ENCODE data around the gene ANKRD28. TPM values are rescaled to one million over a fixed set of nuclear protein-coding genes. Genes with fewer than 3 reads are reported as not detected.

ANKRD28 gene
- total RNA-seq, 1 experiment from 2014 or later: 53.0 TPM

DNA sequence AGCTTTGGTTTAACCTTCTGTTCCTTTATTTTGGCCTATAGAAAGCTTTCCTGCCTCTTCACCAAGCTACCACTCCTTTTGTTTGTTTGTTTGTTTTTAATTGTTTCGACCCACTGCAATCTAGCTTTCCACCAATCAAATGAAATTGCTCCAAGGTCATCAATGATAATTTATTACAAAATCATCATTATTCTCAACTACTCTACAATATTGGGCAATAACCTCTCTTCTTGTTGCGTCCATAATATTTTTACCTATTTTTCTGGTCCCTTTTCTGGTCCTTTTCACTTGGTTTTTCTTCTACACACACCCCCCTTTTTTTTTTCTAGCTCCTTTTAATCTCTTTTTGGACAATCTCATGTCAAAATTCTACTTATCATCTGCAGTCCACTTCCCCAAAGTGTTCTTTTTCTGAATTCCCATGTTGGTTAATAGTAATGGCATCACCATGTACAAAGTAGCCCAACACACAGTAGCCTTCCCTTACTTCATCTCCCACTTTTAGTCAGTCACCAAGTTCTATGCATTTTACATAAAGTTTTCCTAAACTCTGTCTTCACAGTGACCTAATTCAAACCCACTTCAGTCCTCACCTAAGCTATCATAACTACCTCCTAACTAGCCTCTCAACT lies 11.0 kb upstream of the ANKRD28 start:
- H3K9me3 ChIP-seq (ENCODE audit: low read length): no peaks in the 10 kb centered on the region
- CTCF ChIA-PET: no interaction called here
- H3K27me3 ChIP-seq (ENCODE audit: low read length): no peaks in the 10 kb centered on the region
- TF ChIP-seq EZH2 (IDR thresholded peaks at IDR 0.05; ENCODE audit: low read length, unreplicated experiment) (no peak), EZH2phosphoT487 (IDR thresholded peaks at IDR 0.05; ENCODE audit: borderline replicate concordance, low read length) (no peak)
- TF ChIP-seq, protein P1, sequence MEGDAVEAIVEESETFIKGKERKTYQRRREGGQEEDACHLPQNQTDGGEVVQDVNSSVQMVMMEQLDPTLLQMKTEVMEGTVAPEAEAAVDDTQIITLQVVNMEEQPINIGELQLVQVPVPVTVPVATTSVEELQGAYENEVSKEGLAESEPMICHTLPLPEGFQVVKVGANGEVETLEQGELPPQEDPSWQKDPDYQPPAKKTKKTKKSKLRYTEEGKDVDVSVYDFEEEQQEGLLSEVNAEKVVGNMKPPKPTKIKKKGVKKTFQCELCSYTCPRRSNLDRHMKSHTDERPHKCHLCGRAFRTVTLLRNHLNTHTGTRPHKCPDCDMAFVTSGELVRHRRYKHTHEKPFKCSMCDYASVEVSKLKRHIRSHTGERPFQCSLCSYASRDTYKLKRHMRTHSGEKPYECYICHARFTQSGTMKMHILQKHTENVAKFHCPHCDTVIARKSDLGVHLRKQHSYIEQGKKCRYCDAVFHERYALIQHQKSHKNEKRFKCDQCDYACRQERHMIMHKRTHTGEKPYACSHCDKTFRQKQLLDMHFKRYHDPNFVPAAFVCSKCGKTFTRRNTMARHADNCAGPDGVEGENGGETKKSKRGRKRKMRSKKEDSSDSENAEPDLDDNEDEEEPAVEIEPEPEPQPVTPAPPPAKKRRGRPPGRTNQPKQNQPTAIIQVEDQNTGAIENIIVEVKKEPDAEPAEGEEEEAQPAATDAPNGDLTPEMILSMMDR (conservative IDR thresholded peaks at IDR 0.05; ENCODE audit: low read depth, low read length): no peak
- no peaks in the 10 kb centered on the region for H3F3A ChIP-seq (ENCODE audit: low read length, unreplicated experiment)
- no peak overlapping the region for H3K4me2 ChIP-seq (ENCODE audit: low read length)
- H3K36me3 ChIP-seq (ENCODE audit: low read depth, low read length): no peaks in the 10 kb centered on the region
- no peaks in the 10 kb centered on the region for H4K20me1 ChIP-seq (ENCODE audit: low read length)
- no peak overlapping the region for H3K27ac ChIP-seq (ENCODE audit: low read length)
- H3K9me2 ChIP-seq (replicated peaks; ENCODE audit: low read length): no peaks in the 10 kb centered on the region
- ATAC-seq: no peak
- POLR2A ChIA-PET (ENCODE audit: unreplicated experiment): no interaction called here
- no peak overlapping the region for H3K4me3 ChIP-seq (ENCODE audit: low read length)
- intact Hi-C loops (cut with micrococcal nuclease): no loop called here
- BruUV-seq (replicated peaks): no TSS peak
- no peak overlapping the region for H2AFZ ChIP-seq (ENCODE audit: low read length)
- H3K9ac ChIP-seq (ENCODE audit: low read length): no peak overlapping the region
- DNase-seq: no peak
- peaks cover 39% of the 10 kb centered on the region for H3K4me1 ChIP-seq (ENCODE audit: insufficient read depth, low read length)
- peaks cover 73% of the 10 kb centered on the region for H3K79me2 ChIP-seq (ENCODE audit: low read length)

DNA sequence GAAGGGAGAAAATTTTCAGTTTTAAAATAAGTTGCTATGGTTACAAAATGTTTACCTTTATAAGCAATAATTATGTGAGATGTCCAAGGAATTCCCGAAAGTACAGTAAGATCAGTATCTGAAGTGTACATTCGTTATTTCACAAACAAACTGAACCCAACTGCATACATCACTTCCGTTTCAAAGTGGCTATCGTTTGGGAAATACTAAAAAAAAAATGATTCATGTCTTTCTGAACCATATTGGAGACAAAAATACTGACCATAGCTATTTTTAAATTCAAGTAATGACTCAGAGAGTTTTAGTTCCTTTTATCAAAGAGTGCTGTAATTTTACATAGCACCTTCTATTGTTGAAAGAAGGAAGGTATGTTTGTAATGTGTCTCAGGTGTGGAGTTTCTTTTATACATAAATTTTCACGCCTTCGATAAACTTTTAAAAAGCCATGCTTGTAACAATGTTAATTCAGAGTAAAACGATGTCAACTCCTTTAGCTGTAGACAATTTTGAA lies 8.0 kb upstream of the ANKRD28 start:
- BruUV-seq (replicated peaks): no TSS peak
- TF ChIP-seq EZH2 (IDR thresholded peaks at IDR 0.05; ENCODE audit: low read length, unreplicated experiment): no peak
- TF ChIP-seq EZH2phosphoT487 (IDR thresholded peaks at IDR 0.05; ENCODE audit: borderline replicate concordance, low read length): no peak
- TF ChIP-seq, protein P1 (conservative IDR thresholded peaks at IDR 0.05; ENCODE audit: low read depth, low read length): no peak
- Histone ChIP-seq H3K79me2 (ENCODE audit: low read length) (peaks cover 86% of the 10 kb centered on the region), H2AFZ (ENCODE audit: low read length) (0 out of 2 replicates have a peak overlapping the region, but pooled peaks have one; percentile 8), H3K9me3 (ENCODE audit: low read length) (no peaks in the 10 kb centered on the region), H3K36me3 (ENCODE audit: low read depth, low read length) (no peaks in the 10 kb centered on the region), H3K4me3 (ENCODE audit: low read length) (0 out of 2 replicates have a peak overlapping the region, but pooled peaks have one; percentile 8), H4K20me1 (ENCODE audit: low read length) (no peaks in the 10 kb centered on the region), H3F3A (ENCODE audit: low read length, unreplicated experiment) (no peaks in the 10 kb centered on the region), H3K9me2 (replicated peaks; ENCODE audit: low read length) (no peaks in the 10 kb centered on the region), H3K4me1 (ENCODE audit: insufficient read depth, low read length) (peaks cover 38% of the 10 kb centered on the region), H3K27me3 (ENCODE audit: low read length) (no peaks in the 10 kb centered on the region), H3K27ac (ENCODE audit: low read length) (peak overlapping the region; percentile 75), H3K4me2 (ENCODE audit: low read length) (peak overlapping the region; percentile 61), H3K9ac (ENCODE audit: low read length) (peak overlapping the region; percentile 43)
- ATAC-seq (peak; percentile 47), DNase-seq (peak; percentile 77)
- ChIA-PET POLR2A (ENCODE audit: unreplicated experiment) (interaction anchor here (0.6 to 0.7 kb wide), 2 partner anchors 38 to 160 kb away, joined by 5 to 45 read pairs; no protein-coding TSS in a partner anchor), CTCF (interaction anchor here (0.6 to 1.0 kb wide), 3 partner anchors 9 to 373 kb away, joined by 3 to 9 read pairs (median 6); no protein-coding TSS in a partner anchor)
- intact Hi-C loops (cut with micrococcal nuclease): loop anchor here (2.0 kb wide), 1 partner anchor 113 kb away; no protein-coding TSS in a partner anchor

Measured in PC-3 (cell line).